Measurements from ENCODE around the gene LRP1B.

The LRP1B gene

GRCh38 chr2:140882671-140883620 is 1247.9 kb downstream of the LRP1B start:
- no peaks in the 10 kb centered on the region for H3K36me3 Mint-ChIP-seq
- no peak for DNase-seq (ENCODE audit: low spot score in 2 of 2)
- no peak for ATAC-seq

GRCh38 chr2:140880573-140880972 is 1250.2 kb downstream of the LRP1B start:
- Mint-ChIP-seq H3K9me3 (peaks cover 13% of the 10 kb centered on the region), H3K36me3 (no peaks in the 10 kb centered on the region), H3K27ac (no peak overlapping the region), H3K4me1 (no peaks in the 10 kb centered on the region), H3K4me3 (no peak overlapping the region)
- ATAC-seq = no peak
- DNase-seq (ENCODE audit: low spot score in 2 of 2) = no peak

More at GRCh38 chr2:140882671-140883620, 1247.9 kb downstream of the LRP1B start:
- no peak overlapping the region for H3K4me3 Mint-ChIP-seq
- H3K9me3 Mint-ChIP-seq = peaks cover 18% of the 10 kb centered on the region
- H3K27ac Mint-ChIP-seq = no peak overlapping the region
- no peaks in the 10 kb centered on the region for H3K4me1 Mint-ChIP-seq

GRCh38 chr2:140876015-140876414 is 1254.8 kb downstream of the LRP1B start:
- no peak overlapping the region for H3K27ac Mint-ChIP-seq
- ATAC-seq (no peak), DNase-seq (ENCODE audit: low spot score in 2 of 2) (no peak)
- H3K36me3 Mint-ChIP-seq = no peaks in the 10 kb centered on the region
- peaks cover 8% of the 10 kb centered on the region for H3K9me3 Mint-ChIP-seq
- no peaks in the 10 kb centered on the region for H3K4me1 Mint-ChIP-seq
- H3K4me3 Mint-ChIP-seq = no peak overlapping the region

- H3K9me3 Mint-ChIP-seq = peaks cover 12% of the 10 kb centered on the region
Measured at GRCh38 chr2:140873915-140874531, 1256.8 kb downstream of the LRP1B start.

GRCh38 chr2:140869925-140870324 is 1260.9 kb downstream of the LRP1B start:
- H3K36me3 Mint-ChIP-seq = no peaks in the 10 kb centered on the region

More at GRCh38 chr2:140873915-140874531, 1256.8 kb downstream of the LRP1B start:
- ATAC-seq (no peak), DNase-seq (ENCODE audit: low spot score in 2 of 2) (no peak)
- H3K36me3 Mint-ChIP-seq = no peaks in the 10 kb centered on the region
- H3K4me1 Mint-ChIP-seq = no peaks in the 10 kb centered on the region
- H3K4me3 Mint-ChIP-seq = no peak overlapping the region
- H3K27ac Mint-ChIP-seq = no peak overlapping the region

GRCh38 chr2:140869107-140869506 is 1261.7 kb downstream of the LRP1B start:
- Mint-ChIP-seq H3K36me3 (no peaks in the 10 kb centered on the region), H3K4me3 (no peak overlapping the region), H3K9me3 (peaks cover 17% of the 10 kb centered on the region), H3K4me1 (no peaks in the 10 kb centered on the region), H3K27ac (no peak overlapping the region)
- DNase-seq (ENCODE audit: low spot score in 2 of 2) (no peak), ATAC-seq (no peak)

More at GRCh38 chr2:140869925-140870324, 1260.9 kb downstream of the LRP1B start:
- ATAC-seq = no peak
- no peak for DNase-seq (ENCODE audit: low spot score in 2 of 2)
- Mint-ChIP-seq H3K9me3 (peaks cover 17% of the 10 kb centered on the region), H3K4me3 (no peak overlapping the region), H3K27ac (no peak overlapping the region), H3K4me1 (no peaks in the 10 kb centered on the region)

GRCh38 chr2:140865837-140866236 is 1265.0 kb downstream of the LRP1B start:
- Mint-ChIP-seq H3K9me3 (peaks cover 19% of the 10 kb centered on the region), H3K4me1 (no peaks in the 10 kb centered on the region), H3K4me3 (no peak overlapping the region)

GRCh38 chr2:140863713-140864112 is 1267.1 kb downstream of the LRP1B start:
- H3K36me3 Mint-ChIP-seq = no peaks in the 10 kb centered on the region
- no peaks in the 10 kb centered on the region for H3K4me1 Mint-ChIP-seq
- ATAC-seq (no peak), DNase-seq (ENCODE audit: low spot score in 2 of 2) (no peak)
- peaks cover 16% of the 10 kb centered on the region for H3K9me3 Mint-ChIP-seq
- no peak overlapping the region for H3K27ac Mint-ChIP-seq
- no peak overlapping the region for H3K4me3 Mint-ChIP-seq

More at GRCh38 chr2:140865837-140866236, 1265.0 kb downstream of the LRP1B start:
- ATAC-seq = no peak
- Mint-ChIP-seq H3K27ac (no peak overlapping the region), H3K36me3 (no peaks in the 10 kb centered on the region)
- no peak for DNase-seq (ENCODE audit: low spot score in 2 of 2)

GRCh38 chr2:140862181-140862580 is 1268.6 kb downstream of the LRP1B start:
- H3K9me3 Mint-ChIP-seq = peaks cover 13% of the 10 kb centered on the region
- ATAC-seq (no peak), DNase-seq (ENCODE audit: low spot score in 2 of 2) (no peak)
- H3K36me3 Mint-ChIP-seq = no peaks in the 10 kb centered on the region
- H3K4me3 Mint-ChIP-seq = no peak overlapping the region
- no peak overlapping the region for H3K27ac Mint-ChIP-seq
- no peaks in the 10 kb centered on the region for H3K4me1 Mint-ChIP-seq

GRCh38 chr2:140861666-140862065 is 1269.2 kb downstream of the LRP1B start:
- no peaks in the 10 kb centered on the region for H3K36me3 Mint-ChIP-seq
- ATAC-seq (no peak), DNase-seq (ENCODE audit: low spot score in 2 of 2) (no peak)
- H3K4me3 Mint-ChIP-seq = no peak overlapping the region
- no peak overlapping the region for H3K27ac Mint-ChIP-seq
- H3K9me3 Mint-ChIP-seq = peaks cover 11% of the 10 kb centered on the region
- H3K4me1 Mint-ChIP-seq = no peaks in the 10 kb centered on the region

GRCh38 chr2:140855471-140855870 is 1275.3 kb downstream of the LRP1B start:
- Mint-ChIP-seq H3K4me1 (no peaks in the 10 kb centered on the region), H3K4me3 (no peak overlapping the region), H3K36me3 (no peaks in the 10 kb centered on the region), H3K27ac (no peak overlapping the region), H3K9me3 (peaks cover 11% of the 10 kb centered on the region)
- ATAC-seq = no peak
- no peak for DNase-seq (ENCODE audit: low spot score in 2 of 2)

GRCh38 chr2:140851258-140851981 is 1279.4 kb downstream of the LRP1B start:
- Mint-ChIP-seq H3K4me1 (no peaks in the 10 kb centered on the region), H3K27ac (no peak overlapping the region), H3K9me3 (peaks cover 14% of the 10 kb centered on the region), H3K4me3 (no peak overlapping the region), H3K36me3 (no peaks in the 10 kb centered on the region)
- no peak for ATAC-seq
- no peak for DNase-seq (ENCODE audit: low spot score in 2 of 2)

GRCh38 chr2:140843186-140843585 is 1287.6 kb downstream of the LRP1B start:
- ATAC-seq = no peak
- no peak overlapping the region for H3K4me3 Mint-ChIP-seq

GRCh38 chr2:140842110-140842509 is 1288.7 kb downstream of the LRP1B start:
- DNase-seq (ENCODE audit: low spot score in 2 of 2) (no peak), ATAC-seq (no peak)
- Mint-ChIP-seq H3K9me3 (peaks cover 2% of the 10 kb centered on the region), H3K27ac (no peak overlapping the region), H3K4me3 (no peak overlapping the region), H3K4me1 (no peaks in the 10 kb centered on the region), H3K36me3 (no peaks in the 10 kb centered on the region)

More at GRCh38 chr2:140843186-140843585, 1287.6 kb downstream of the LRP1B start:
- Mint-ChIP-seq H3K27ac (no peak overlapping the region), H3K36me3 (no peaks in the 10 kb centered on the region), H3K4me1 (no peaks in the 10 kb centered on the region), H3K9me3 (peaks cover 3% of the 10 kb centered on the region)
- no peak for DNase-seq (ENCODE audit: low spot score in 2 of 2)

- DNase-seq (ENCODE audit: low spot score in 2 of 2) (no peak), ATAC-seq (no peak)
- no peaks in the 10 kb centered on the region for H3K9me3 Mint-ChIP-seq
- H3K36me3 Mint-ChIP-seq = no peaks in the 10 kb centered on the region
- H3K4me1 Mint-ChIP-seq = no peaks in the 10 kb centered on the region
- no peak overlapping the region for H3K27ac Mint-ChIP-seq
- no peak overlapping the region for H3K4me3 Mint-ChIP-seq
Measured at GRCh38 chr2:140841141-140841540, 1289.7 kb downstream of the LRP1B start.

Measured in stimulated activated effector memory CD8-positive, alpha-beta T cell treated with anti-CD3 and anti-CD28 coated beads, Interleukin-12 subunit alpha, Interleukin-12 subunit beta, amount 100 ng/mL, for 72 hours (primary cell).